GM19025 (cell line): ENCODE measurements around the gene ANXA5.
"Not testable (repeated sequence)": the region's sequence is repeated elsewhere in the genome, so short reads cannot be mapped to it uniquely, and the experiment has no call there.

ENCODE experiments used
- ATAC-seq: cut with Tn5 transposase; IDR thresholded peaks from one replicate; pipeline ENCODE4 v1.9.1; 2021; ENCODE audit warnings: mild to moderate bottlenecking, low read depth, moderate library complexity; ENCODE audit not compliant: unreplicated experiment

ANXA5 gene

DNA sequence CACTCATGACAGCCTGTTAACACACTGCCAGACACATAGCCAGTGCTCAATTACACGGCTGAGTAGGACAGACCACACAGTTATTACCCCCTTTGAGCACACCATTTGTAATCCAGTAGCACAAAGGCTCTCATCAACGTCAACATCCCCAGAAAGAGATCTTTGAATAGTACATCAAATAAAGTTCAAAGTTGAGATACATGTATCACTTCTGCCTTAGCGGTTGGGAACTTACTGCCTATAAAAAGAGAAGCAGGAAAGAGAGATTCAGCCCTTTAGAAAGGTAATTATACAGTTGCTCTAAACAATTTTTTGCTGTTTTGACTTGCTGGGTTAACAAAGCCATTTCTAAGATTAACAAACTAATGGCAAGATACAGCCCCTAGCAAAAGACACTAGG is 16.2 kb downstream of the ANXA5 start:
- ATAC-seq = no peak

DNA sequence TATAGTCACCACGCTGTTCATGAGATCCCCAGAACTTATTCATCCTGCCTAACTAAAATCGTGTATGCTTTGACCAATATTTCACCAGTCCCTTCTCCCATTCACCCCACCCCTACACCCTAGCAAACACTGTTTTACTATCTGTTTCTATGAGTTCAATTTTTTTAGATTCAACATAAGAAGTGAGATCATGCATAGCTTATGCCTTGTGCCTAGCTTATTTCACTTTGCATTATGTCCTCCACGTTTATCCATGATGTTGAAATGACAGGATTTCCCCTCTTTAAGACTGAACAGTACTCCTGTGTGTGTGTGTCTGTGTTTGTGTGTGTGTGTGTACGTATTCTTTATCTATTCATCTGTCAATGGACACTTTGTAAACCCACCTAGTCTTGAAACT is 16.8 kb downstream of the ANXA5 start:
- ATAC-seq = no peak

DNA sequence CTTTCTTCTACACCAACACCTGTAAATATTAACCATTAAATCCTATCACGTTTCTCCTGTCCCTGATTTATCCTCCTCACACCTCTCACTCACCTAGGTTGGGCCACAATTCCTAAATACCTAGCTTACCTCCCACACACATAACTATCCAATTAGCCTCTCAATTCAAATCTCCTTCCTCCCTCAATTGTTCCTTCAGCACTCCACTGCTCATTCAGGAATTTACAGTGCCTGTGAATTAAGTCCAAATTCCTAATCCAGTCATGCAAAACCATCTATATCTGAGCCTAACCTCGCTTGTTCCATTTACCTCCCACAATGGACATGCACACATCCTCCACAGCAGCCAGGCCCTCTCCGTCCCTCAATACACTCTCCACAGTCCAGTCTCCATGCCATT is 17.5 kb downstream of the ANXA5 start:
- ATAC-seq = no peak

DNA sequence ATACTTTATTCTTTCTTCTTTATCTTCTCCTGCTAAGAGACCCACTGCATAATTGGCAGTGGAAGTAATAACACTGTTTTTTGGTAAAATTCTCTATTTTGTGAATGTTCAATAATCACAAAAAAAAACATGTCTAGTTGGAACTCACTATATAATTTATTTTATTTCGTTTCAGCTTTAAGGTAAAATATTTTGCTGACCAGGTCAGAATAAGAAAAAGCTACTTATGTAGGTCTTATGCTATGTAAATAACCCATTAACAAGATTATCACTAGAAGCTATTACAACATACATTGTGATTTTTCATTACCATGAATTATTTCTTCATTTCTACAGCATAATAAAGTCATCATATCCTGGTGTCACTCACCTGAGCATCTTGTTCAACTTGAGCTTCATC is 19.3 kb downstream of the ANXA5 start:
- no peak for ATAC-seq

DNA sequence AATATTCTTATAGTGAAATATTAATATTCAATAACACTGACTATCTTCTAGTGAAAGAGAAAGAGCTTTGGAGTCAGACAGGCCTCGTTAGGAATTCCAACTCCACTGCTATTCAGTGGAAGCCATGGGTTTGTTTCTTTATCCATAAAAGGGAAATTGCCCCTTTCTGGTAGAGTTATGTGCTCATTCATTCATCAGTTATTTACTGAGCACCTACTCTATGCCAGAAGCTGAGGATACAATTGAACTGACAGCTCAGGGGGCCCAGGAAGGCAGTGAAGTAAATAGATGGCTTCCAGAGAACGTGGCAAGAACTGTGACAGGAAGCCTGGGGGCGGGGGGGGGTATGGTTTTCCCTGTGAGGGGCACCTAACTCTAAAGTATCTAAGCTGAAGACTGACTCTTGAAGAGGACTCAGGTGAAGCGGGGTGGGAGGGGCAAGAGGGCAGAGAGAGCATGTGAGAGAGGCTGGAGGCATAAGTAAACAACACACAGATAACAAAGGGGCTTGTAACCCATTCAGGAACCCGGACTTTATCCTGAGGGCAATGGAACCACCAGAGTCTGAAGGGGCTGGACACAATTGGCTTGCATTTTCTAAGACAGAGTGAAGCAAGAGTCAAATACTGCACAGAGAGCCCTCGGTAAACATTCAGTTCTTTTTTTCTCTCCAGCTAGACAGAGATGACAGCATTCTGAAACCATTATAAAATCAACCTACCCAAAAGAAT is 20.3 kb downstream of the ANXA5 start:
- no peak for ATAC-seq

DNA sequence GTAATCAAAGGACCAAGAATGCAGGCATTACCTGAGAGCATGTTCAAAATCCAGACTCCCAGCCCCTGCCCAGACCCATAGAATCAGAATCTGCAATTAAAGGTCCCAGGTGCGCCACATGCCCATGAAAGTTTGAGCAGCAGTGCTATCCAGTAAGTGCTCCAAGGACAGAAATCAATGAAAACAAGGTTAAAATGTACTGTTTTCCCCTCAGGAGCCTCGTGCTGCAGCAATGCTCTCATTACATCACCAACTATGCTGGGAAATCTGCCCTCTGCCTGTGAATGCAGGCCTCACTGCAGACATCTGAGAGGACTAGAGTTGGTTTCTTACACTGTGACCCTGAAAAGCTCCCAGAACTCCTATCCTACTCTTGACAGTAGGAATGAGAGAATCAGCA is 21.1 kb downstream of the ANXA5 start:
- no peak for ATAC-seq

DNA sequence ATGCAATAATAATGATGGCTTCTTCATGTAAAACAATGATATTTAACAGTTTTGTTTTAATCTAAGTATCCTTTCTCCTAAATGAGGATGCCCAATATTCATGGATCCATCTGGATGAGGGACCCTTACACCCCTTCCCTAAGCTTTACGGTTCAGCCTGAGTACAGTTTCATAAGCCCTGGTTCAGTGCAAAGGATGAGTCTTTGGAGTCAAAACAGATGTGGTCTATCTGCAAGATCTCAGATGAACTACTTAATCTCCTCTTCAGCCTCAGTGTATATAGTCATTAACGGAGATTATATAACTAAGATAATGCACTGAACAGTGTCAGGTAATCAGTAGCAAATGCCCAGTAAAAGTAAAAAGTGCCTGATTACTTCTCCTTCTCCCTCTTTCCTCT is 22.1 kb downstream of the ANXA5 start:
- ATAC-seq = no peak

DNA sequence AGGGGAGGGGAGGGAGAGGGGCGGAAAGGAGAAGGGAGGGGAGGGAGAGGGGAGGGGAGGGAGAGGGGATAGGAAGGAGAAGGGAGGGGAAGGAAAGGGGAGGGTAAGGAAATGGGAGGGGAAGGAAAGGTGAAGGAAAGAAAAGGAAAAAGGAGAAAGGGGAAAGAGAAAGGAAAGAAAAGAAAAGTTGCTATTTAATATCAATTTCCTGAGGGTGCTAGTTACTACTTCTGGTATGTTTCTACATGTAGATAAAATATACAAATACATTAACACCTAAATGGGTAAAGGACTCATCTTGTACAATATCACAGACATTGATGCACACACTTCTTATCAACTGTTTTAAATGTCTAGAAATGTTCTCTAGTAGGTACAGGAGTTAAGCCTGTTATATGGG is 22.6 kb downstream of the ANXA5 start:
- ATAC-seq = no peak

DNA sequence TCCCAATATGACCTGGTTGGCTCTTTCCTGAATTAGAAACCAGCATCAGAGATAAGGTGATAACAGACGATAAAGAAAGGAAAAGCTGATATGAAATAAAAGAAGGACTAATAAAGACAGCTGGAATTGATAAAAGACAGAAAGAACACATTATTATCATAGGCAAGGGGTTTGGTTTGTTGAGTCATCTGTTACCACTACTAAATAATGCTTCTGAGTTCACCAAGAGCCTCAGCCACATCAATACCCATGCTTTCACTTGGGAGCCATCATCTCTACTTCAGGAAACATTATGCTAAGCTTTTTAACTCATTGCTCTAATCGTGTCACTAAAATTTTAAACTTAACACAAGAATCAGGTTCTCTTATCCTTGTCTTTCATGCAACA is 27.6 kb downstream of the ANXA5 start:
- no peak for ATAC-seq

DNA sequence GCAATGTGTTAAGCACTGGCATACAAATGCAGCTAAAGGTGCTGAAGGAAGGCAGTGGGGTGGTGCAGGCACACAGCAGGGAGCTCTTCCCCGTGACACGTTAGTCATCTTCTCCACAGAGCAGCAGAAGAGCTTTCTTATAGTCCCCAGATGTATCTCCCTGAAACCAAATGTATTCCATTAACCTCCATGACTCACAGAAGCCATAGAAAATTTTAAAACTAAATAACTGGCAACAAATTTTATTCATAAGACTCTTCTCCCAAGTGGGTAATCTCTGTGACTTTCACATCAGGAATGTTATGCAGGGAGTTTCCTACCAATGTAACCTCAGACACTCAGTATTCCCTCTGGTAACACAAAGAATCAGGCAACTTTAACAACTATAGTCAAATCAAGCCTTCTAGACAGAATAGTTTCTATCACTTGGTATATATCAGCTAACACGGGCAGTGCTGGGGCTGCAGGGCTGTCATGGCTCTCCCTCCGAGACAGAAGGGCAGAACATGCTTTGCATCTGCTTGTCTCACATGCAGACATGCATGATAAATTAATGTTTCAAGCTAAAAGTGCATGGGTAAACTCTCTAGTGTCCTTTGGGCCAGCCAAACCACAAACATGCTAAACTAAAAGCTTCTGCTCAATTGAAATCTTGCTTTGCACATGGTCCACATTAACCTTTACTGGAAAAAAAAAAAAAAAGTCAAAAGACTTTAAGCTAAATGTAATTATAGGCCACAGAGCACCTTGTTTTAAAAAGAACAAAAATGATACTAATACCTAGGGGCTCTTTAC is 28.2 kb downstream of the ANXA5 start:
- no peak for ATAC-seq

DNA sequence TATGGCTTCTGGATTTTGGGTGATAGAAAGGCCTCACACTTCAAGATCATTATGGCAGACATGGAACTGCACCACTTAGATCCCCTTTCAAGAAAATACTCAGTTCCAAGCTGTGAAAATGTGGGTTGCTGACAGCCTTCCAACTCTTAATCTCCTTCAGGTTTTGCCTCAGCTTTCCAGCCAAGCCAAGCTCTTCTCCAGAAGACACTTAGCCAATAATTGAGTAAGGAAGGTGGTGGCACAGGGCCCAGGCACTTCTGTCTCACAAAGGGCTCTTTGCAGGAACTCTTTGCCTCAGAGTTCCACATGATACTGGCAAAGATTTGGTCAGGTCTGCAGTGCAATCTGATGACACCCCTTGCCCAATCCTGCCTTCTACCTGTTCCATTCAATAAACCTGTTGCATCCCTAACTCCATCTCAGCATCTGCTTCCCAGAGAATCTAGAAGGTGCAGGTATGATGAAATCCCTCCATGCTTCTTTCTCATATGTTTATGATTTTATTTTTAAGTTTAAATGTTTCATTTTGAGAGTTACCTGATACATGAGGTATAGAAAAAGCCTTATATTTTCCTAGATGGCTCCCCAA is 30.6 kb downstream of the ANXA5 start:
- no peak for ATAC-seq

DNA sequence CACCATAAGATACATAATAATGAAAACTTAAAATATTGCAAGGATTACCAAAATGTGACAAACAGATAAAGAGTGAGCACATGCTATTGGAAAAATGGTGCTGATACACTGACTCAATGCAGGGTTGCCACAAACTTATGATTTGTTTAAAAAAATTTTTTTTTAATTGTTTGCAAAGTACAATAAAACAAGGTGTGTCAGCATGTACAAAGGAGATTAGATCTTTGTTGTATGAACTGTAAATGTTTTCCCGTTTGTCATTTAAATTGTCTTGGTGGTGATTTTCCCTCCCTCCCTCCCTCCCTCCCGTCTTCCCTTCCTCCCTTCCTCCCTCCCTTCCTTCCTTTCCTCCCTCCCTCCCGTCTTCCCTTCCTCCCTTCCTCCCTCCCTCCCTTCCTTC is 31.4 kb downstream of the ANXA5 start:
- no peak for ATAC-seq

DNA sequence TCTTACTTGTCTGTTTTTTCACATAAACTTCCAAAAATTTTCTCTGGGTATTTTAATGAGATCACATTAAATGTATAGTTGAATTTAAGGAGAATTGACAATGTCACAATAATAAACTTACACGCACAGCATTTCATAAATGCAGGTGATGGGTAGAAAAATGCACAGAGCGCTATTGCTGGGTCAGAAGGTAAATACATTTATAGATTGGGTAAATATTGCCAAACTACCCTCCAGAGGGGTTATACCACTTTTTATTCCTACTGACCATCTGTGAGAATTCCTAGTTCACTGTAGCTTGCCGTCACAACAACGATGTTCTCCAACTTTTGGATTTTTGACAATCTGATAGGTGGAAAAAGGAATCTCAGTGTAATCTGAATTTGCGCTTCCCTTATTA is 34.6 kb downstream of the ANXA5 start:
- ATAC-seq = no peak

DNA sequence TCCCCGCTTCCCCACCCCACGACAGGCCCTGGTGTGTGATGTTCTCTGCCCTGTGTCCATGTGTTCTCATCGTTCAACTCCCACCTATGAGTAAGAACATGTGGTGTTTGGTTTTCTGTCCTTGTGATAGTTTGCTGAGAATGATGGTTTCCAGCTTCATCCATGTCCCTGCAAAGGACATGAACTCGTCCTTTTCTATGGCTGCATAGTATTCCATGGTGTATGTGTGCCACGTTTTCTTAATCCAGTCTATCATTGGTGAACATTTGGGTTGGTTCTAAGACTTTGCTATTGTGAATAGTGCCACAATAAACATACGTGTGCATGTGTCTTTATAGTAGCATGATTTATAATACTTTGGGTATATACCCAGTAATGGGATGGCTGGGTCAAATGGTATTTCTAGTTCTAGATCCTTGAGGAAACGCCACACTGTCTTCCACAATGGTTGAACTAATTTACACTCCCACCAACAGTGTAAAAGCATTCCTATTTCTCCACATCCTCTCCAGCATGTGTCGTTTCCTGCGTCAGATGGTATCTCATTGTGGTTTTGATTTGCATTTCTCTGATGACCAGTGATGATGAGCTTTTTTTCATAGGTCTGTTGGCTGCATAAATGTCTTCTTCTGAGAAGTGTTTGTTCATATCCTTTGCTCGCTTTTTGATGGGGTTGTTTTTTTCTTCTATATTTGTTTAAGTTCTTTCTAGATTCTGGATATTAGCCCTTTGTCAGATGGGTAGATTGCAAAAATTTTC is 36.4 kb downstream of the ANXA5 start:
- not testable (repeated sequence) for ATAC-seq

DNA sequence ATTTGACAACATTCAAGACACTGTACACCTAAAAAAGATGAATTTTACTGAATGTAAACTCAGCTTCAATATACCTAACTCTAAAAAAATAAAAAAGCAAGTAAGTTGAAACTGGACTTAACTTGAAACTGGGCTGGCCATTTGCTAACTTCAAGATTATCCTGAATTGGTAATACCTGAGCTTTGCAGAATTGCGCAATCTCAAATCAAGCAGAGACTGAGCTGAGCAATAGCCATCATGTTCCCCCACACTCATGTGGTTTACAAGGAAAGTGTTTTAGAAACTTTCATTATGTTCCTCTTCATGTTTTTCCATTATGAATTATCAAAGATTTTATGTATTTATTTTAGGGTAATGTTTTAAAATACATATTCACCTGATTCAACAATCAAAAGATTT is 38.7 kb downstream of the ANXA5 start:
- no peak for ATAC-seq

DNA sequence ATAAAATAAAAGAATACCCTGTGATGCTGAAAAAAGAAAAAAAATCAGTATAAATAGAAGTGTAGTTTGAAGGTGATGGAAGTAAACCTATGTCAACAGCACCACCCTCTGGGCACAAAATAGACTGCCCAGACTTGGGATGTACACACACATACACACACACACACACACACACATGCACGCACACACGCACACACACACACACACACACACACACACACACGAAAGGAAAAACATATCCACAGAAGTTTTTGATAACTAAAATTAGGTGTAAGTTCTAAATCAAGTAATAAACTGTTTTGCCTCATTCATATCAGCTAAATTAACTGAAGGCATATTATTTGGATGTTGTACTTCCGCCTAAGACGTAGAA is 40.5 kb downstream of the ANXA5 start:
- ATAC-seq = no peak

DNA sequence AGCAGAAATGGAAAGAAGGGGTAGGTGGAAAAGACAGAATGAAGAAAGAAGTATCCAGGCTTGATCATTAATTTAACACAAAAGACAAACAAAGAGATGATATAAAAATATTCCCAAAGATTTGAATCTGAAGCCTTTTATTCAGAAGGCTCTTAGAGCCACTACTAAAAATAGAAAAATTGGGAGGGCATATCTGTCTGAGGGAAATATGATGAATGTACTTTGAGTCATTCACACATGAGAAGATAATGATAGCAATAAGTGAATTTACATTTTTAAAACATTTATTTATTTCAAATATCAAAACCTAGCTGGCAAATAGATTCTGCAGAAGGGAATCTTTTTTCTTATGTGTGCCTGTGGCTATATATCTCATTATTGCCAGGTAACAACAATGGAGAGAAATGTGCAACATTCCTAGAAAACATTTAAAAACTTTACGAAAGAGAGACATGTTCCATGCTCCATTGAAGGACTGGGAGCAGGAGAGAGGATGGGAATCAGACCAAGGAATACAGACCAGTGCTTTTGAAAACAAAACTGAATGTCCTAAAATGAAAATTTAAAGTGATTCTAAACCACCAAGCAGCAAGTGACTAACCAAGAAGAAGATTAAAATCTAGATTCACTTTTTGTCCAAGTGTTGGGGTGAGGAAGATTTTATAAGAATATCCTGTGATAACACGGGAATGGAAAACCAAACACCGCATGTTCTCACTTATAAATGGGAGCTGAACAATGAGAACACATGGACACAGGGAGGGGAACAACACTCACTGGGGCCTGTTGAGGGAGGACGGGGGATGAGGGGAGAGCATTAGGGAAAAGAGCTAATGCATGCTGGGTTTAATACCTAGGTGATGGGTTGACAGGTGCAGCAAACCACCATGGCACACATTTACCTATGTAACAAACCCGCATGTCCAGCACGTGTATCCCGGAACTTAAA is 41.2 kb downstream of the ANXA5 start:
- ATAC-seq = no peak

DNA sequence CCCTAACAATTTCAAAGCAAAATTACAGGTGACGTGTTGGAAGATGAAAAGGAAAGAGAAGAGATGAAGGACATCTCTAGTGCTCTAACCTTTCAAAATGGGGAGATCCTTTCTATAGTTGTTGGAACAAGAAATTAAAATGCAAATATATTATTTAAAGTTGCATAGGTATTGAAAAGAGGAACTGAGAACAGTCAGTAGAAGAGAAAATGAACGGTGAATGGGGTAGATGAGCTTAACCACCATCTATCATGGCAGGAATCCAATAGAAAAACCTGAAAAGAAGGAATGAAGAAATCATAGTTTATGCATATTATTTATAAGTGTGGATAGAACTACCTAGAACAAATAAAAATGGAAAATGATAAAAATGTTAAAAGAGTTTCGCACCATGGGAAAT is 42.0 kb downstream of the ANXA5 start:
- ATAC-seq = peak; percentile 65

DNA sequence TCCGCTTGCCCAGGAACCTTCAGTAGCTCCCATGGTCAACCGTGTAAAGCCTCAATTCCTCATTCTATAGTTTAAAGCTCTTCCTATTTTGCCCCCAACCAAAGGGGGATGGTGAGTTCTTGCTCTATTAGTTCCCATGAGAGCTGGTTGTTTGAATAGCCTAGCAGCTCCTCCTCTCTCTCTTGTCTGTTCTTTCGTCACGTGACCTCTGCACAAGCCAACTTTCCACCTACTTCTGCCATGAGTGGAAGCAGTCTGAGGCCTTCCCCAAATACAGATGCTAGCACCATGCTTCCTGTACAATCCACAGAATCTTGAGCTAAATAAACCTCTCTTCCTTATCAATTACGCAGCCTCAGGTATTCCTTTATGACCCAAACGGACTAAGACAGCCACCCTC is 42.8 kb downstream of the ANXA5 start:
- no peak for ATAC-seq

DNA sequence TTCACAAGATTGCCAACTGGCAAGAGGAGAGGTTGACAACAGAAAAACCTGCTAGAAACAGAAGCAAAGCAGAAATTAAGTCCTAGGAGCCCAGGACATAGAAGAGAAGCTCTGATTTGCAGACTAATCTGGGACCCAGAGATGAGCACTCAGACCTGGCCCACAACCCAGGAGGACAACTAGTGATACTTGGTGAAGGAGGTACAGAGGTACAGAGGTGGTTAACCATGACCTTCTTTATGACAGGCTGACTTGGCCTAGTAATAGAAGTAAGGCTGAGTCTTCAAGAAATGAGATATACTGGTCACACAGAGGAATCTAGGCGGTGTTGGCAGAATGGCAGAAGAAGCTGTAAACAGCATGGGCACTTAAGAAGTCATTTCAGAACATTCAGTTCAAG is 43.6 kb downstream of the ANXA5 start:
- ATAC-seq = no peak
